ENCODE measurements around the gene SLF2. TPM values are rescaled to one million over a fixed set of nuclear protein-coding genes. Genes with fewer than 3 reads are reported as not detected.
"Not testable (repeated sequence)": the region's sequence is repeated elsewhere in the genome, so short reads cannot be mapped to it uniquely, and the experiment has no call there.

SLF2 gene
- total and polyA plus RNA-seq, 12 donors, result 4.8 to 23.6 (median 18.3) TPM

GRCh38 chr10:100972904-100973535 lies 60.3 kb downstream of the SLF2 start:
- WGBS, 2 donors, result 93 to 95% methylated on average over 6 of the region's 6 CpGs
- Histone ChIP-seq H3K4me3 (no peak overlapping the region), H3K36me3 (peaks cover 0 to 14% (median 0%) of the 10 kb centered on the region in 9 donors), H3K4me1 (peaks cover 3 to 21% (median 15%) of the 10 kb centered on the region in 9 donors), H3K9me3 (no peaks in the 10 kb centered on the region), H3K27ac (no peak overlapping the region), H3K27me3 (peaks cover 0 to 7% (median 0%) of the 10 kb centered on the region in 7 donors)
- ATAC-seq, result no peak
- intact Hi-C loops (cut with DNase I), result no loop called here
- no peak for DNase-seq
- TF ChIP-seq CTCF (IDR thresholded peaks at IDR 0.05), result no peak

- DNase-seq; H3K27me3 ChIP-seq; H3K9me3 ChIP-seq; intact Hi-C loops (cut with DNase I); H3K4me1 ChIP-seq; ATAC-seq; H3K27ac ChIP-seq; H3K4me3 ChIP-seq: not testable (repeated sequence)
- H3K36me3 ChIP-seq, result peaks cover 0 to 38% (median 5%) of the 10 kb centered on the region in 9 donors
- WGBS, 2 donors, result 87 to 88% methylated on average over 8 of the region's 8 CpGs
Measured at GRCh38 chr10:100975397-100975796, 62.6 kb downstream of the SLF2 start.

GRCh38 chr10:100976906-100977305 lies 64.1 kb downstream of the SLF2 start:
- DNase-seq (no peak), ATAC-seq (no peak)
- Histone ChIP-seq H3K4me1 (no peaks in the 10 kb centered on the region), H3K27ac (no peak overlapping the region), H3K4me3 (no peak overlapping the region), H3K27me3 (no peaks in the 10 kb centered on the region), H3K36me3 (peaks cover 0 to 53% (median 16%) of the 10 kb centered on the region in 9 donors), H3K9me3 (no peaks in the 10 kb centered on the region)
- TF ChIP-seq CTCF (IDR thresholded peaks at IDR 0.05), result no peak
- WGBS, 2 donors, result 86 to 91% methylated on average over 3 of the region's 3 CpGs
- intact Hi-C loops (cut with DNase I), result no loop called here

- 87 to 93% methylated on average over 6 of the region's 6 CpGs for WGBS, 2 donors
- no peak for ATAC-seq
- intact Hi-C loops (cut with DNase I), result no loop called here
- Histone ChIP-seq H3K27me3 (no peaks in the 10 kb centered on the region), H3K4me3 (no peak overlapping the region), H3K27ac (no peak overlapping the region), H3K9me3 (no peaks in the 10 kb centered on the region), H3K4me1 (no peaks in the 10 kb centered on the region), H3K36me3 (peaks cover 0 to 58% (median 20%) of the 10 kb centered on the region in 9 donors)
- TF ChIP-seq CTCF (IDR thresholded peaks at IDR 0.05), result no peak
- no peak for DNase-seq
Measured at GRCh38 chr10:100977436-100977835, 64.7 kb downstream of the SLF2 start.

- intact Hi-C loops (cut with DNase I), result no loop called here
- Histone ChIP-seq H3K36me3 (peaks cover 0 to 67% (median 21%) of the 10 kb centered on the region in 9 donors), H3K4me1 (no peaks in the 10 kb centered on the region), H3K27ac (no peak overlapping the region), H3K27me3 (no peaks in the 10 kb centered on the region), H3K4me3 (no peak overlapping the region), H3K9me3 (no peaks in the 10 kb centered on the region)
- WGBS, 2 donors, result 89% methylated on average over 13 of the region's 13 CpGs
- DNase-seq, result no peak
- no peak for TF ChIP-seq CTCF (IDR thresholded peaks at IDR 0.05)
- no peak for ATAC-seq
Measured at GRCh38 chr10:100978121-100978900, 65.5 kb downstream of the SLF2 start.

All from heart right ventricle (tissue), 16 donors.